Neural progenitor cell (in vitro differentiated cells): Measurements from ENCODE around the gene PI3. TPM values are rescaled to one million over a fixed set of nuclear protein-coding genes. Genes with fewer than 3 reads are reported as not detected.

Source experiments
- DNase-seq: peaks from one replicate; pipeline ENCODE4 v3.0.0-alpha.2; 2016; ENCODE audit warnings: low spot score
- H2AFZ ChIP-seq: fragments of 200-600 bp; sonication (generic); replicated peaks from 2 replicates; pipeline ENCODE4 v1.6.1; 2016; ENCODE audit warnings: antibody characterized with exemption
- H3F3A ChIP-seq: fragments of 200-600 bp; sonication (generic); 2 replicates; pipeline ENCODE4 v1.6.1; 2016; ENCODE audit warnings: antibody characterized with exemption, low read depth
- H3K27ac ChIP-seq: fragments of 200-600 bp; sonication (generic); 2 replicates; pipeline ENCODE4 v1.5.1; 2016; ENCODE audit warnings: mild to moderate bottlenecking
- H3K27me3 ChIP-seq: fragments of 200-600 bp; sonication (generic); 2 replicates; pipeline ENCODE4 v1.6.1; 2016; ENCODE audit warnings: mild to moderate bottlenecking, moderate library complexity
- H3K36me3 ChIP-seq: fragments of 200-600 bp; sonication (generic); 2 replicates; pipeline ENCODE4 v1.5.1; 2016
- H3K4me1 ChIP-seq: fragments of 200-600 bp; sonication (generic); 2 replicates; pipeline ENCODE4 v1.6.1; 2016; ENCODE audit warnings: mixed run types
- H3K4me2 ChIP-seq: fragments of 200-600 bp; sonication (generic); 2 replicates; pipeline ENCODE4 v1.6.1; 2016
- H3K4me3 ChIP-seq: fragments of 200-600 bp; sonication (generic); 2 replicates; pipeline ENCODE4 v1.5.1; 2016
- H3K79me2 ChIP-seq: fragments of 200-600 bp; sonication (generic); 2 replicates; pipeline ENCODE4 v1.6.1; 2016; ENCODE audit warnings: low read depth
- H3K9ac ChIP-seq: fragments of 200-600 bp; sonication (generic); 2 replicates; pipeline ENCODE4 v1.6.1; 2016
- H3K9me3 ChIP-seq: fragments of 200-600 bp; sonication (generic); 2 replicates; pipeline ENCODE4 v1.5.1; 2016; ENCODE audit warnings: low read depth
- H4K20me1 ChIP-seq: fragments of 200-600 bp; sonication (generic); 2 replicates; pipeline ENCODE4 v1.6.1; 2016; ENCODE audit warnings: low read depth
- H3K27ac Mint-ChIP-seq: 3 replicates; pipeline ENCODE4 v1.8.0; 2021; ENCODE audit warnings: mixed read lengths
- H3K27me3 Mint-ChIP-seq: 2 replicates; pipeline ENCODE4 v1.8.0; 2022; ENCODE audit warnings: low read depth, mild to moderate bottlenecking, inconsistent platforms, moderate library complexity, mixed read lengths; ENCODE audit not compliant: insufficient read depth
- H3K36me3 Mint-ChIP-seq: 3 replicates; pipeline ENCODE4 v1.8.0; 2021; ENCODE audit warnings: mixed read lengths
- H3K4me1 Mint-ChIP-seq: 3 replicates; pipeline ENCODE4 v1.8.0; 2021; ENCODE audit warnings: mixed read lengths
- H3K4me3 Mint-ChIP-seq: 3 replicates; pipeline ENCODE4 v1.8.0; 2021; ENCODE audit warnings: mild to moderate bottlenecking, moderate library complexity, mixed read lengths
- H3K9me3 Mint-ChIP-seq: 3 replicates; pipeline ENCODE4 v1.8.0; 2020; ENCODE audit warnings: mixed read lengths
- EZH2 ChIP-seq: fragments of 200-600 bp; sonication (generic); IDR thresholded peaks from 2 replicates; pipeline ENCODE4 v1.6.1; 2017; ENCODE audit warnings: antibody characterized with exemption, mild to moderate bottlenecking, moderate library complexity
- EZH2phosphoT487 ChIP-seq: fragments of 200-600 bp; sonication (generic); IDR thresholded peaks from 2 replicates; pipeline ENCODE4 v1.6.1; 2017; ENCODE audit warnings: antibody characterized with exemption
- total RNA-seq: library from RNA; depleted of rRNA; stranded (reverse); fragments of >200 nt; gene quantifications from 2 replicates; pipeline ENCODE4 v1.2.3, GENCODE V29; 2015; ENCODE audit warnings: low replicate concordance
- TF ChIP-seq, protein P1 (sequence below): fragments of 200-600 bp; sonication (generic); IDR thresholded peaks from 2 replicates; pipeline ENCODE4 v1.5.1; 2017; ENCODE audit warnings: antibody characterized with exemption, mild to moderate bottlenecking

The PI3 gene
- total RNA-seq, 1 donor from 2014 or later: not detected

DNA sequence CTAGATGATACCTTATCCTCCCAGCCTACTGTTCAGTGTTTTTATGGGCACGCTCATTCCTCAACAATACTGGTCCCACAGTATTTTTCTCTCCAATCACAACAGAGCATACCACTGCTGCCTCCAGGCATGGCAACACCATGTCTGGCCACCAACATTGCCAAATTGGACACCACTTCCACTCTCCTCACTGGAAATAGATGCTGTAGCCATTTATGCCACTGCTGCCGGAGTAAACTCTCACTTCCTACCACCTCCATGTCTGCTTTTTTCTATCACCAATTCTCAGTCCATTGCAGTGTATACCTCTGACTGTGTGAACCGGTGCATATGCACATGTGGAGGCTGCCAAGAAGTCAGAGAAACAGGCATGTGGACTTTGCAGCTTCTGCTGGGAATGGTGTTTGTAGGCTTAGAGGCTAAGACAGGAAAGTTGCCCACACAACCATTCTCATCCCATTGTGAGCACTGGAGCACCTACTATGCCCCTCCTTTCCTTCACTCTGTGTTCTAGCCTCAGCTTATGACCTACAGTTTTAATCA is 14.4 kb downstream of the PI3 start:
- H3K9ac ChIP-seq: no peak overlapping the region
- Mint-ChIP-seq H3K27ac (no peak overlapping the region), H3K4me1 (no peaks in the 10 kb centered on the region), H3K27me3 (no peaks in the 10 kb centered on the region), H3K4me3 (no peak overlapping the region), H3K36me3 (no peaks in the 10 kb centered on the region), H3K9me3 (no peaks in the 10 kb centered on the region)
- H2AFZ ChIP-seq: no peak overlapping the region
- H4K20me1 ChIP-seq: no peaks in the 10 kb centered on the region
- no peaks in the 10 kb centered on the region for H3K36me3 ChIP-seq
- H3K4me2 ChIP-seq: no peak overlapping the region
- H3K4me3 ChIP-seq: no peak overlapping the region
- no peaks in the 10 kb centered on the region for H3K27me3 ChIP-seq
- TF ChIP-seq EZH2 (no peak), EZH2phosphoT487 (no peak)
- TF ChIP-seq, protein P1, sequence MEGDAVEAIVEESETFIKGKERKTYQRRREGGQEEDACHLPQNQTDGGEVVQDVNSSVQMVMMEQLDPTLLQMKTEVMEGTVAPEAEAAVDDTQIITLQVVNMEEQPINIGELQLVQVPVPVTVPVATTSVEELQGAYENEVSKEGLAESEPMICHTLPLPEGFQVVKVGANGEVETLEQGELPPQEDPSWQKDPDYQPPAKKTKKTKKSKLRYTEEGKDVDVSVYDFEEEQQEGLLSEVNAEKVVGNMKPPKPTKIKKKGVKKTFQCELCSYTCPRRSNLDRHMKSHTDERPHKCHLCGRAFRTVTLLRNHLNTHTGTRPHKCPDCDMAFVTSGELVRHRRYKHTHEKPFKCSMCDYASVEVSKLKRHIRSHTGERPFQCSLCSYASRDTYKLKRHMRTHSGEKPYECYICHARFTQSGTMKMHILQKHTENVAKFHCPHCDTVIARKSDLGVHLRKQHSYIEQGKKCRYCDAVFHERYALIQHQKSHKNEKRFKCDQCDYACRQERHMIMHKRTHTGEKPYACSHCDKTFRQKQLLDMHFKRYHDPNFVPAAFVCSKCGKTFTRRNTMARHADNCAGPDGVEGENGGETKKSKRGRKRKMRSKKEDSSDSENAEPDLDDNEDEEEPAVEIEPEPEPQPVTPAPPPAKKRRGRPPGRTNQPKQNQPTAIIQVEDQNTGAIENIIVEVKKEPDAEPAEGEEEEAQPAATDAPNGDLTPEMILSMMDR: no peak
- no peak for DNase-seq
- no peaks in the 10 kb centered on the region for H3K9me3 ChIP-seq
- no peaks in the 10 kb centered on the region for H3K79me2 ChIP-seq
- no peaks in the 10 kb centered on the region for H3F3A ChIP-seq
- H3K27ac ChIP-seq: no peak overlapping the region
- H3K4me1 ChIP-seq: no peaks in the 10 kb centered on the region

DNA sequence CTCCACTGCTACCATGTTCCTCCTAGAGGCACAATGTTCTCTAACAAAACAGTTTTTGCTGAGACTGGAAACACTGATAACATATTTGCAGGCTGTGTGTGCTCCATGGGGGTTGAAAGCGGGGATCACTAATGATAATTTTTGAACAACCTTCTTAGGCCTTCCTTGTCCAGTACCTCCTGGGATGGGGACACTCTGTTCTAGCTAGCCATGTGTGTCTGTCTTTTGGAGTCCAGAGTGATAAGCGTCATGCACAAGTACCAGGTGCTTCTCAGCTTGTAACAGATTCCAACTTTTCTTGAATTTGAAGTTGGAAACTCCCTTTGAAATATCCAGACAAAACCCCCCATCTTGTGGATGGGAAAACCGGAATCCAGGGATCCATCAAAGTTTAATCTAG is 15.2 kb downstream of the PI3 start:
- no peaks in the 10 kb centered on the region for H3K36me3 ChIP-seq
- no peaks in the 10 kb centered on the region for H3K4me1 ChIP-seq
- H2AFZ ChIP-seq: no peak overlapping the region
- Mint-ChIP-seq H3K27ac (no peak overlapping the region), H3K4me1 (no peaks in the 10 kb centered on the region), H3K9me3 (no peaks in the 10 kb centered on the region), H3K27me3 (no peaks in the 10 kb centered on the region), H3K4me3 (no peak overlapping the region), H3K36me3 (no peaks in the 10 kb centered on the region)
- DNase-seq: no peak
- no peaks in the 10 kb centered on the region for H3K27me3 ChIP-seq
- H3K9ac ChIP-seq: no peak overlapping the region
- H4K20me1 ChIP-seq: no peaks in the 10 kb centered on the region
- H3K9me3 ChIP-seq: no peaks in the 10 kb centered on the region
- TF ChIP-seq EZH2: no peak
- TF ChIP-seq EZH2phosphoT487: no peak
- TF ChIP-seq, protein P1: no peak
- H3K4me3 ChIP-seq: no peak overlapping the region
- H3K4me2 ChIP-seq: no peak overlapping the region
- no peaks in the 10 kb centered on the region for H3F3A ChIP-seq
- H3K27ac ChIP-seq: no peak overlapping the region
- no peaks in the 10 kb centered on the region for H3K79me2 ChIP-seq

DNA sequence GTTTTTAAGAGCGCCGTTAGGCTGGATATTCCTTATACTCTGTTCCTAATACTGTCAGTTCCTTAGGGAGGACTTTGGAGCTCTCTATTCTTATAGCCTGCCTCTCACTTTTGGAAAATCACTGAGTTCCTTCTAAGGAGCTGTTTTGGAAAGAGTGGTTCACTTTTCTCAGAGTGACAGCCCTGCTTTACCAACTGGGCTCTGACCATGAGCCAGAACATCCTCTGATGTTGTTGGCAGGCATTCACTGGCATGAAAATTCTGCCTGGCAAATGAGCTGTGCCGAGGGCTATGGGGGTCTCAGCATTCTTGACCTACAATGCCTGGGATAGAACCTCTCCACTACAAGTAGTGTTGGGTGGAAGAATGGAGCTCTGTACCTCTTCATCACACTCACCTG is 17.2 kb downstream of the PI3 start:
- no peaks in the 10 kb centered on the region for H3K4me1 Mint-ChIP-seq
- no peaks in the 10 kb centered on the region for H3F3A ChIP-seq
- no peaks in the 10 kb centered on the region for H3K9me3 Mint-ChIP-seq
- H3K4me1 ChIP-seq: no peaks in the 10 kb centered on the region
- no peak overlapping the region for H2AFZ ChIP-seq
- no peak overlapping the region for H3K9ac ChIP-seq
- no peaks in the 10 kb centered on the region for H3K27me3 ChIP-seq
- no peaks in the 10 kb centered on the region for H3K36me3 Mint-ChIP-seq
- no peaks in the 10 kb centered on the region for H4K20me1 ChIP-seq
- no peak overlapping the region for H3K4me3 Mint-ChIP-seq
- no peaks in the 10 kb centered on the region for H3K36me3 ChIP-seq
- H3K9me3 ChIP-seq: no peaks in the 10 kb centered on the region
- no peak for TF ChIP-seq EZH2phosphoT487
- TF ChIP-seq EZH2: no peak
- TF ChIP-seq, protein P1: no peak
- no peaks in the 10 kb centered on the region for H3K79me2 ChIP-seq
- H3K27ac ChIP-seq: no peak overlapping the region
- DNase-seq: no peak
- no peak overlapping the region for H3K4me3 ChIP-seq
- H3K27me3 Mint-ChIP-seq: no peaks in the 10 kb centered on the region
- H3K27ac Mint-ChIP-seq: no peak overlapping the region
- no peak overlapping the region for H3K4me2 ChIP-seq
